CD4-positive, alpha-beta memory T cell (primary cell): Measurements from ENCODE around the gene CRADD. TPM values are rescaled to one million over a fixed set of nuclear protein-coding genes. Genes with fewer than 3 reads are reported as not detected.
"Not testable (repeated sequence)": the region's sequence is repeated elsewhere in the genome, so short reads cannot be mapped to it uniquely, and the experiment has no call there.

Experiments used
- CTCF ChIA-PET: fragments of 350-600 bp; sonication (Branson Sonifier 250); formaldehyde crosslinking; loops from one replicate; lab custom pipeline; 2021; ENCODE audit warnings: inconsistent platforms; ENCODE audit not compliant: partially characterized antibody; lab: Charles Lee
- POLR2A ChIA-PET: fragments of 350-600 bp; sonication (Branson Sonifier 250); formaldehyde crosslinking; loops from one replicate; lab custom pipeline; 2021; ENCODE audit not compliant: partially characterized antibody; lab: Charles Lee
- DNase-seq, 5 donors: peaks; one replicate each; pipeline versions ENCODE4 v3.0.0 to v3.0.0-alpha.2; 2020 to 2022; ENCODE audit warnings: mixed read lengths in 1 of 5
- H3K27ac ChIP-seq: one replicate; pipeline ENCODE4 v1.7.0; 2013; ENCODE audit warnings: low read depth, low read length
- H3K27me3 ChIP-seq: 2 replicates; pipeline ENCODE4 v1.7.0; 2013; ENCODE audit warnings: mild to moderate bottlenecking, low read length, moderate library complexity; ENCODE audit not compliant: insufficient read depth
- H3K36me3 ChIP-seq: 2 replicates; pipeline ENCODE4 v1.7.0; 2013; ENCODE audit warnings: mild to moderate bottlenecking, low read length, moderate library complexity; ENCODE audit not compliant: insufficient read depth
- H3K4me1 ChIP-seq: 2 replicates; pipeline ENCODE4 v1.7.0; 2013; ENCODE audit warnings: mild to moderate bottlenecking, low read length, moderate library complexity; ENCODE audit not compliant: insufficient read depth
- H3K4me3 ChIP-seq, 2 donors: one replicate each; pipeline ENCODE4 v1.7.0; 2013; ENCODE audit warnings: low read length in 2 of 2, mild to moderate bottlenecking in 1 of 2
- H3K9me3 ChIP-seq, 2 donors: one replicate each; pipeline ENCODE4 v1.7.0; 2013; ENCODE audit warnings: low read length in 2 of 2, control low read depth in 1 of 2; ENCODE audit not compliant: control insufficient read depth in 1 of 2
- H3K27ac Mint-ChIP-seq, 7 donors: one replicate each; pipeline ENCODE4 v1.8.0; 2020 to 2021; ENCODE audit warnings: mixed read lengths in 7 of 7, mild to moderate bottlenecking in 6 of 7, inconsistent platforms in 3 of 7, moderate library complexity in 3 of 7
- H3K27me3 Mint-ChIP-seq, 2 donors: one replicate each; pipeline ENCODE4 v1.8.0; 2020 to 2021; ENCODE audit warnings: mixed read lengths in 2 of 2
- H3K36me3 Mint-ChIP-seq, 2 donors: one replicate each; pipeline ENCODE4 v1.8.0; 2020 to 2021; ENCODE audit warnings: mixed read lengths in 2 of 2, inconsistent platforms in 1 of 2, mild to moderate bottlenecking in 1 of 2
- H3K4me1 Mint-ChIP-seq, 4 donors: one replicate each; pipeline ENCODE4 v1.8.0; 2020 to 2021; ENCODE audit warnings: mixed read lengths in 4 of 4, mild to moderate bottlenecking in 1 of 4
- H3K4me3 Mint-ChIP-seq, 8 donors: one replicate each; pipeline ENCODE4 v1.8.0; 2020 to 2021; ENCODE audit warnings: mixed read lengths in 8 of 8, mild to moderate bottlenecking in 7 of 8, moderate library complexity in 6 of 8, inconsistent platforms in 3 of 8
- H3K9me3 Mint-ChIP-seq, 8 donors: one replicate each; pipeline ENCODE4 v1.8.0; 2020 to 2021; ENCODE audit warnings: mixed read lengths in 8 of 8, mild to moderate bottlenecking in 5 of 8, inconsistent platforms in 3 of 8, moderate library complexity in 1 of 8
- intact Hi-C: fragments of 100-400 bp; cut with micrococcal nuclease; formaldehyde crosslinking; loops from one replicate; pipeline ENCODE4 v1.15.1; 2023
- polyA plus RNA-seq, 2 donors: library from polyadenylated mRNA; unstranded; fragments of 300-500 nt; fragmentation: Illumina TruSeq; gene quantifications; one replicate each; pipeline ENCODE4 v1.2.3, GENCODE V29; 2021
- total RNA-seq, 2 experiments: library from RNA; stranded (reverse); gene quantifications; one replicate each; pipeline ENCODE4 v1.2.3, GENCODE V29; 2021

Gene CRADD
- total and polyA plus RNA-seq, 4 experiments from 2014 or later, result 13.3 to 18.3 (median 15.9) TPM

GRCh38 chr12:93751864-93752610 is 74.9 kb downstream of the CRADD start:
- H3K9me3 Mint-ChIP-seq, result peaks cover 0 to 26% (median 16%) of the 10 kb centered on the region in 8 donors
- H3K4me1 Mint-ChIP-seq, result peaks cover 10 to 14% (median 13%) of the 10 kb centered on the region in 4 donors
- no peaks in the 10 kb centered on the region for H3K27me3 Mint-ChIP-seq

GRCh38 chr12:93753285-93753684 is 76.1 kb downstream of the CRADD start:
- H3K9me3 ChIP-seq, result no peaks in the 10 kb centered on the region
- no peak overlapping the region for H3K4me3 Mint-ChIP-seq
- no peak for DNase-seq
- ChIA-PET POLR2A (no interaction called here), CTCF (no interaction called here)
- H3K4me3 ChIP-seq, result no peak overlapping the region
- no peaks in the 10 kb centered on the region for H3K36me3 ChIP-seq
- peak overlapping the region in 1 of 7 donors; percentile 64 for H3K27ac Mint-ChIP-seq
- H3K9me3 Mint-ChIP-seq, result peaks cover 0 to 26% (median 16%) of the 10 kb centered on the region in 8 donors
- intact Hi-C loops, result no loop called here
- no peak overlapping the region for H3K27ac ChIP-seq
- no peaks in the 10 kb centered on the region for H3K27me3 Mint-ChIP-seq
- H3K27me3 ChIP-seq, result no peaks in the 10 kb centered on the region
- peaks cover 14% of the 10 kb centered on the region for H3K4me1 ChIP-seq
- peaks cover 13 to 24% (median 19%) of the 10 kb centered on the region in 4 donors for H3K4me1 Mint-ChIP-seq
- H3K36me3 Mint-ChIP-seq, result peaks cover 5 to 18% of the 10 kb centered on the region in 2 donors

More at GRCh38 chr12:93751864-93752610, 74.9 kb downstream of the CRADD start:
- no peak for DNase-seq
- no peaks in the 10 kb centered on the region for H3K36me3 ChIP-seq
- no peaks in the 10 kb centered on the region for H3K27me3 ChIP-seq
- H3K4me1 ChIP-seq, result peaks cover 14% of the 10 kb centered on the region
- H3K4me3 ChIP-seq, result no peak overlapping the region
- H3K9me3 ChIP-seq, result no peaks in the 10 kb centered on the region
- Mint-ChIP-seq H3K27ac (no peak overlapping the region), H3K4me3 (no peak overlapping the region), H3K36me3 (peaks cover 5 to 18% of the 10 kb centered on the region in 2 donors)
- no peak overlapping the region for H3K27ac ChIP-seq
- ChIA-PET CTCF (no interaction called here), POLR2A (no interaction called here)
- intact Hi-C loops, result no loop called here

GRCh38 chr12:93753838-93754429 is 76.8 kb downstream of the CRADD start:
- Mint-ChIP-seq H3K36me3 (peaks cover 5 to 18% of the 10 kb centered on the region in 2 donors), H3K27me3 (no peaks in the 10 kb centered on the region), H3K27ac (peak overlapping the region in 1 of 7 donors; percentile 68), H3K4me3 (peak overlapping the region in 1 of 8 donors; percentile 69), H3K4me1 (peaks cover 14 to 22% (median 19%) of the 10 kb centered on the region in 4 donors), H3K9me3 (peaks cover 0 to 26% (median 16%) of the 10 kb centered on the region in 8 donors)
- Histone ChIP-seq H3K4me1 (peaks cover 14% of the 10 kb centered on the region), H3K4me3 (no peak overlapping the region), H3K36me3 (no peaks in the 10 kb centered on the region), H3K27me3 (no peaks in the 10 kb centered on the region), H3K9me3 (no peaks in the 10 kb centered on the region), H3K27ac (no peak overlapping the region)
- no peak for DNase-seq
- ChIA-PET CTCF (no interaction called here), POLR2A (no interaction called here)
- intact Hi-C loops, result no loop called here

- CTCF ChIA-PET, H3K9me3 ChIP-seq, H3K36me3 ChIP-seq, H3K27ac Mint-ChIP-seq, POLR2A ChIA-PET, intact Hi-C loops, DNase-seq, H3K27me3 ChIP-seq, H3K4me3 Mint-ChIP-seq, H3K4me3 ChIP-seq, H3K27me3 Mint-ChIP-seq, H3K27ac ChIP-seq, H3K4me1 ChIP-seq: not testable (repeated sequence)
- Mint-ChIP-seq H3K36me3 (peaks cover 5 to 18% of the 10 kb centered on the region in 2 donors), H3K9me3 (peaks cover 0 to 26% (median 16%) of the 10 kb centered on the region in 8 donors), H3K4me1 (peaks cover 11 to 22% (median 16%) of the 10 kb centered on the region in 4 donors)
These were observed 77.7 kb downstream of the CRADD start for GRCh38 chr12:93754859-93755258.

- Mint-ChIP-seq H3K9me3 (peaks cover 0 to 26% (median 16%) of the 10 kb centered on the region in 8 donors), H3K4me3 (no peak overlapping the region), H3K4me1 (peaks cover 10 to 19% (median 16%) of the 10 kb centered on the region in 4 donors), H3K27ac (no peak overlapping the region), H3K36me3 (peaks cover 5 to 18% of the 10 kb centered on the region in 2 donors), H3K27me3 (no peaks in the 10 kb centered on the region)
- peaks cover 2% of the 10 kb centered on the region for H3K4me1 ChIP-seq
- intact Hi-C loops, result no loop called here
- no peak for DNase-seq
- no peaks in the 10 kb centered on the region for H3K27me3 ChIP-seq
- ChIA-PET CTCF (no interaction called here), POLR2A (no interaction called here)
- H3K9me3 ChIP-seq, result no peaks in the 10 kb centered on the region
- no peak overlapping the region for H3K27ac ChIP-seq
- H3K4me3 ChIP-seq, result no peak overlapping the region
- no peaks in the 10 kb centered on the region for H3K36me3 ChIP-seq
These were observed 79.1 kb downstream of the CRADD start for GRCh38 chr12:93756288-93756687.

- H3K4me3 Mint-ChIP-seq, result peak overlapping the region in 1 of 8 donors; percentile 29
- Histone ChIP-seq H3K4me3 (no peak overlapping the region), H3K27me3 (no peaks in the 10 kb centered on the region), H3K36me3 (no peaks in the 10 kb centered on the region), H3K9me3 (no peaks in the 10 kb centered on the region), H3K27ac (no peak overlapping the region), H3K4me1 (no peaks in the 10 kb centered on the region)
- peaks cover 0 to 14% (median 9%) of the 10 kb centered on the region in 8 donors for H3K9me3 Mint-ChIP-seq
- ChIA-PET POLR2A (no interaction called here), CTCF (interaction anchor here (1.3 to 2.1 kb wide), 3 partner anchors 8 to 344 kb away, joined by 4 to 6 read pairs (median 6); no protein-coding TSS in a partner anchor)
- DNase-seq, result no peak
- peaks cover 10 to 19% (median 16%) of the 10 kb centered on the region in 4 donors for H3K4me1 Mint-ChIP-seq
- intact Hi-C loops, result no loop called here
- H3K27me3 Mint-ChIP-seq, result no peaks in the 10 kb centered on the region
- peak overlapping the region in 1 of 7 donors; percentile 76 for H3K27ac Mint-ChIP-seq
- H3K36me3 Mint-ChIP-seq, result peaks cover 5 to 10% of the 10 kb centered on the region in 2 donors
These were observed 80.9 kb downstream of the CRADD start for GRCh38 chr12:93757792-93758694.
